SU-DHL-6 (cell line): ENCODE results near the gene NUBP2.

Source experiments
- EZH2phosphoT487 ChIP-seq: fragments of 200-600 bp; sonication (generic), shearing (Covaris generic); conservative IDR thresholded peaks from 2 replicates; pipeline ENCODE4 v1.6.1; 2018; ENCODE audit warnings: mild to moderate bottlenecking, antibody characterized with exemption, low read length, moderate library complexity, mixed read lengths
- TF ChIP-seq, protein P1 (sequence below): fragments of 200-600 bp; sonication (generic); IDR thresholded peaks from one replicate; pipeline ENCODE4 v1.5.1; 2017; ENCODE audit warnings: antibody characterized with exemption, mild to moderate bottlenecking, low read length, moderate library complexity; ENCODE audit not compliant: insufficient read depth, poor library complexity, severe bottlenecking

DNA sequence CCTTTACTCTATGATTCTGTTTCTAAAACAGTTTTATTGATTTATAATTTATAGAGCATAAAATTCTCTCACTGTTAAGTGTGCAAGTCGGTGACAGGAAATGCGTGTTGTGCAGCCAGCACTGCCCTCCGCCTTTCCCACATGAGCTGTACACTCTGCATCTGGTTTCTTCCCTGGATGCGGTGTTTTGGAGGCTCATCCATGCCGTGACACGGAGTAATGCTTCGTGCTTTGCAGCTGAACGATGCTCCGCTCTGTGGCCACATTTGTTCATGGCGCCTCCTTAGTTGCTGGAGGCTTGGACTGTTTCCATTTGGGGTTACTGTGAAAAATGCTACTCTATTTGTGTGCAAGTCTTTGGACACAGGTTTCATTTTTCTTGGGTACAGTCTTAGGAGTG, 17.9 kb downstream of the NUBP2 start:
- TF ChIP-seq, protein P1, sequence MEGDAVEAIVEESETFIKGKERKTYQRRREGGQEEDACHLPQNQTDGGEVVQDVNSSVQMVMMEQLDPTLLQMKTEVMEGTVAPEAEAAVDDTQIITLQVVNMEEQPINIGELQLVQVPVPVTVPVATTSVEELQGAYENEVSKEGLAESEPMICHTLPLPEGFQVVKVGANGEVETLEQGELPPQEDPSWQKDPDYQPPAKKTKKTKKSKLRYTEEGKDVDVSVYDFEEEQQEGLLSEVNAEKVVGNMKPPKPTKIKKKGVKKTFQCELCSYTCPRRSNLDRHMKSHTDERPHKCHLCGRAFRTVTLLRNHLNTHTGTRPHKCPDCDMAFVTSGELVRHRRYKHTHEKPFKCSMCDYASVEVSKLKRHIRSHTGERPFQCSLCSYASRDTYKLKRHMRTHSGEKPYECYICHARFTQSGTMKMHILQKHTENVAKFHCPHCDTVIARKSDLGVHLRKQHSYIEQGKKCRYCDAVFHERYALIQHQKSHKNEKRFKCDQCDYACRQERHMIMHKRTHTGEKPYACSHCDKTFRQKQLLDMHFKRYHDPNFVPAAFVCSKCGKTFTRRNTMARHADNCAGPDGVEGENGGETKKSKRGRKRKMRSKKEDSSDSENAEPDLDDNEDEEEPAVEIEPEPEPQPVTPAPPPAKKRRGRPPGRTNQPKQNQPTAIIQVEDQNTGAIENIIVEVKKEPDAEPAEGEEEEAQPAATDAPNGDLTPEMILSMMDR: no peak
- no peak for TF ChIP-seq EZH2phosphoT487
